OCI-LY3 (cell line): ENCODE data around the gene SHROOM3.

Experiments
- CTCF ChIP-seq: fragments of 200-600, 300-600 bp; sonication (generic); IDR thresholded peaks from 2 replicates; pipeline ENCODE4 v1.5.1; 2014; ENCODE audit warnings: antibody characterized with exemption, low read length, low read depth
- EZH2phosphoT487 ChIP-seq: fragments of 200-600 bp; shearing (Covaris generic); IDR thresholded peaks from 2 replicates; pipeline ENCODE4 v1.6.1; 2018; ENCODE audit warnings: antibody characterized with exemption, mixed run types, low read depth

- no peak for TF ChIP-seq CTCF
- TF ChIP-seq EZH2phosphoT487: no peak
Observed at GRCh38 chr4:76585272-76585671, 150.2 kb downstream of the SHROOM3 start.
